Trophoblast cell (in vitro differentiated cells and primary cell): ENCODE data around the gene VASN.

ENCODE experiments used
- DNase-seq, 2 donors: peaks; one replicate each; pipeline ENCODE4 v3.0.0-alpha.2; 2016
- H2AFZ ChIP-seq: 2 replicates; pipeline ENCODE4 v1.6.1; 2013; ENCODE audit warnings: low read length, moderate library complexity, mild to moderate bottlenecking; ENCODE audit not compliant: insufficient read depth, poor library complexity
- H2AK5ac ChIP-seq: 2 replicates; pipeline ENCODE4 v1.6.1; 2013; ENCODE audit warnings: mild to moderate bottlenecking, low read length
- H2BK120ac ChIP-seq: 2 replicates; pipeline ENCODE4 v1.6.1; 2013; ENCODE audit warnings: low read length, mild to moderate bottlenecking, moderate library complexity; ENCODE audit not compliant: insufficient read depth, poor library complexity
- H2BK12ac ChIP-seq: 2 replicates; pipeline ENCODE4 v1.6.1; 2013; ENCODE audit warnings: mild to moderate bottlenecking, low read length, moderate library complexity
- H2BK5ac ChIP-seq: 2 replicates; pipeline ENCODE4 v1.6.1; 2013; ENCODE audit warnings: low read length, low read depth, moderate library complexity, mild to moderate bottlenecking; ENCODE audit not compliant: poor library complexity
- H3K14ac ChIP-seq: 2 replicates; pipeline ENCODE4 v1.6.1; 2013; ENCODE audit warnings: mild to moderate bottlenecking, low read length
- H3K18ac ChIP-seq: 2 replicates; pipeline ENCODE4 v1.6.1; 2013; ENCODE audit warnings: mild to moderate bottlenecking, low read length
- H3K23ac ChIP-seq: 2 replicates; pipeline ENCODE4 v1.6.1; 2013; ENCODE audit warnings: low read length
- H3K27ac ChIP-seq: 2 replicates; pipeline ENCODE4 v1.5.1; 2013; ENCODE audit warnings: low read depth, mild to moderate bottlenecking, inconsistent platforms, low read length, moderate library complexity
- H3K27me3 ChIP-seq: 2 replicates; pipeline ENCODE4 v1.6.1; 2013; ENCODE audit warnings: inconsistent platforms, mild to moderate bottlenecking, low read length, moderate library complexity; ENCODE audit not compliant: insufficient read depth
- H3K36me3 ChIP-seq, 2 experiments: 1 replicate in 1 of 2; 2 replicates in 1 of 2; pipeline ENCODE4 v1.6.1; 2013; ENCODE audit warnings: low read length in 2 of 2, mild to moderate bottlenecking in 2 of 2, moderate library complexity in 1 of 2; ENCODE audit not compliant: insufficient read depth in 2 of 2, control insufficient read depth in 1 of 2
- H3K4ac ChIP-seq: 2 replicates; pipeline ENCODE4 v1.6.1; 2013; ENCODE audit warnings: low read depth, mild to moderate bottlenecking, low read length, moderate library complexity
- H3K4me1 ChIP-seq, 2 experiments: 1 replicate in 1 of 2; 2 replicates in 1 of 2; pipeline ENCODE4 v1.6.1; 2013; ENCODE audit warnings: low read length in 2 of 2, mild to moderate bottlenecking in 2 of 2, moderate library complexity in 1 of 2; ENCODE audit not compliant: insufficient read depth in 2 of 2, control insufficient read depth in 1 of 2
- H3K4me2 ChIP-seq: 2 replicates; pipeline ENCODE4 v1.6.1; 2013; ENCODE audit warnings: inconsistent platforms, mild to moderate bottlenecking, low read length, moderate library complexity
- H3K4me3 ChIP-seq: 2 replicates; pipeline ENCODE4 v1.5.1; 2013; ENCODE audit warnings: mild to moderate bottlenecking, low read depth, low read length, inconsistent platforms
- H3K79me1 ChIP-seq: one replicate; pipeline ENCODE4 v1.6.1; 2013; ENCODE audit warnings: low read length
- H3K79me2 ChIP-seq: 2 replicates; pipeline ENCODE4 v1.6.1; 2013; ENCODE audit warnings: low read length, mild to moderate bottlenecking; ENCODE audit not compliant: control insufficient read depth, insufficient read depth, poor library complexity
- H3K9ac ChIP-seq: 2 replicates; pipeline ENCODE4 v1.6.1; 2013; ENCODE audit warnings: mild to moderate bottlenecking, low read length
- H3K9me3 ChIP-seq: 2 replicates; pipeline ENCODE4 v1.6.1; 2013; ENCODE audit warnings: low read depth, mild to moderate bottlenecking, control low read depth, inconsistent platforms, low read length; ENCODE audit not compliant: insufficient read depth
- H4K12ac ChIP-seq: 2 replicates; pipeline ENCODE4 v1.6.1; 2013; ENCODE audit warnings: low read depth, mild to moderate bottlenecking, low read length, moderate library complexity
- H4K8ac ChIP-seq: 2 replicates; pipeline ENCODE4 v1.6.1; 2013; ENCODE audit warnings: low read depth, mild to moderate bottlenecking, low read length, moderate library complexity
- H4K91ac ChIP-seq: one replicate; pipeline ENCODE4 v1.6.1; 2013; ENCODE audit warnings: low read depth, mild to moderate bottlenecking, low read length, moderate library complexity
- WGBS: extraction: QIAGEN DNeasy Blood & Tissue Kit; methylation state at CpG from one replicate; pipeline ENCODE4 v1.1.7; 2013; ENCODE audit warnings: missing lambda C conversion rate; ENCODE audit not compliant: insufficient read length, insufficient coverage; ENCODE audit errors: extremely low coverage; 5-methylcytosine and 5-hydroxymethylcytosine counted together

VASN gene

GRCh38 chr16:4395055-4395726 is 23.5 kb downstream of the VASN start:
- peak overlapping the region; percentile 73 for H4K91ac ChIP-seq

DNA sequence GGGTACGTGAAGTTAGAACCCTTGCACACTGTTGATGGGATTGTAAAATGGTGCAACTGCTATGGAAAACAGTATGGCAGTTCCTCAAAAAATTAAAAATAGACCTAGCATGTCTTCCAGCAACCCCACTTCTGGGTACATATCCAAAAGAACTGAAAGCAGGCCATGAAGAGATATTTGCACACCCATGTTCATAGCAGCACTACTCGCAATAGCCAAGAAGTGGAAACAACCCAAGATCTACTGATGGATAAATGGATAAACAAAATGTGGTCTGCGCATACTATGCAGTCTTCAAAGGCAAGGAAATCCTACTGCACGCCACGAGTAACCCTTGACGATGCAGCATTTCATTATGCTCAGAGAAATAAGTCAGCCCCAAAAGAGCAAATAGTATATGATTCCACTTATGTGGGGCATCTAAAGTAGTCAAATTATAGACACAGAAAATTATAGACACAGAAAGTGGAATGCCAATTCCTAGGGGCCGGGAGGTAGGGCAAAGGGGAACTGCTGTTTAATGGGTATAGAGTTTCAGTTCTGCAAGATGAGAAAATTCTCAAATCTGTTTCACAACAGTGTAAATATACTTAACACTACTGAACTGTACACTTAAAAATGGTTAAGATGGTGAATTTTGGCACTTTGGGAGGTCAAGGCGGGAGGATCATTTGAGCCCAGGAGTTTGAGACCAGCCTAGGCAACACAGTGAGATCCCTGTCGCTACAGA is 27.5 kb downstream of the VASN start:
- Histone ChIP-seq H3K27ac (no peak overlapping the region), H3K9ac (no peak overlapping the region), H3K18ac (no peak overlapping the region), H3K4ac (no peak overlapping the region), H3K79me1 (peaks cover 11% of the 10 kb centered on the region), H4K91ac (no peak overlapping the region), H3K4me3 (no peak overlapping the region), H2BK5ac (no peak overlapping the region), H3K4me2 (no peak overlapping the region), H2AK5ac (no peak overlapping the region), H3K36me3 (peaks cover 10% of the 10 kb centered on the region in 2 experiments), H3K23ac (no peak overlapping the region), H3K79me2 (peaks cover 1% of the 10 kb centered on the region), H3K9me3 (no peaks in the 10 kb centered on the region), H2BK12ac (no peak overlapping the region), H2BK120ac (no peak overlapping the region), H3K27me3 (no peaks in the 10 kb centered on the region), H3K4me1 (peaks cover 16 to 17% of the 10 kb centered on the region in 2 experiments), H4K12ac (no peak overlapping the region), H4K8ac (no peak overlapping the region), H3K14ac (no peak overlapping the region), H2AFZ (no peak overlapping the region)
- WGBS = no CpG with 5 or more reads among the region's 9 CpGs
- DNase-seq = no peak

More at GRCh38 chr16:4395055-4395726, 23.5 kb downstream of the VASN start:
- H3K4me2 ChIP-seq = no peak overlapping the region
- no peak overlapping the region for H3K23ac ChIP-seq
- DNase-seq = no peak
- H3K4me3 ChIP-seq = no peak overlapping the region
- H3K4me1 ChIP-seq = peaks cover 37 to 45% of the 10 kb centered on the region in 2 experiments
- peak overlapping the region; percentile 81 for H3K18ac ChIP-seq
- H2BK120ac ChIP-seq = peak overlapping the region; percentile 7
- peaks cover 0 to 6% of the 10 kb centered on the region in 2 experiments for H3K36me3 ChIP-seq
- H3K79me2 ChIP-seq = peaks cover 7% of the 10 kb centered on the region
- H3K9me3 ChIP-seq = no peaks in the 10 kb centered on the region
- H2AK5ac ChIP-seq = peak overlapping the region; percentile 80
- H3K27me3 ChIP-seq = no peaks in the 10 kb centered on the region
- H2AFZ ChIP-seq = no peak overlapping the region
- H3K14ac ChIP-seq = peak overlapping the region; percentile 74
- H3K4ac ChIP-seq = peak overlapping the region; percentile 19
- peak overlapping the region; percentile 67 for H2BK5ac ChIP-seq
- H3K9ac ChIP-seq = no peak overlapping the region
- H4K8ac ChIP-seq = peak overlapping the region; percentile 21
- peak overlapping the region; percentile 14 for H4K12ac ChIP-seq
- no CpG with 5 or more reads among the region's 9 CpGs for WGBS
- peaks cover 33% of the 10 kb centered on the region for H3K79me1 ChIP-seq
- peak overlapping the region; percentile 71 for H3K27ac ChIP-seq
- H2BK12ac ChIP-seq = peak overlapping the region; percentile 78

- Histone ChIP-seq H3K18ac (no peak overlapping the region), H4K12ac (no peak overlapping the region), H2BK12ac (no peak overlapping the region), H2BK5ac (no peak overlapping the region), H3K79me1 (no peaks in the 10 kb centered on the region), H3K4me3 (no peak overlapping the region), H3K27me3 (no peaks in the 10 kb centered on the region), H2BK120ac (no peak overlapping the region), H3K14ac (no peak overlapping the region), H3K9ac (no peak overlapping the region), H3K79me2 (no peaks in the 10 kb centered on the region), H3K23ac (no peak overlapping the region), H3K4me1 (peaks cover 2 to 3% of the 10 kb centered on the region in 2 experiments), H3K4me2 (no peak overlapping the region), H3K9me3 (no peaks in the 10 kb centered on the region), H4K8ac (no peak overlapping the region), H4K91ac (no peak overlapping the region), H3K4ac (no peak overlapping the region), H3K27ac (no peak overlapping the region), H3K36me3 (peaks cover 11 to 20% of the 10 kb centered on the region in 2 experiments), H2AFZ (no peak overlapping the region), H2AK5ac (no peak overlapping the region)
- no peak for DNase-seq
- WGBS = no CpG with 5 or more reads among the region's 12 CpGs
Measured at GRCh38 chr16:4401094-4401501, 29.4 kb downstream of the VASN start.

DNA sequence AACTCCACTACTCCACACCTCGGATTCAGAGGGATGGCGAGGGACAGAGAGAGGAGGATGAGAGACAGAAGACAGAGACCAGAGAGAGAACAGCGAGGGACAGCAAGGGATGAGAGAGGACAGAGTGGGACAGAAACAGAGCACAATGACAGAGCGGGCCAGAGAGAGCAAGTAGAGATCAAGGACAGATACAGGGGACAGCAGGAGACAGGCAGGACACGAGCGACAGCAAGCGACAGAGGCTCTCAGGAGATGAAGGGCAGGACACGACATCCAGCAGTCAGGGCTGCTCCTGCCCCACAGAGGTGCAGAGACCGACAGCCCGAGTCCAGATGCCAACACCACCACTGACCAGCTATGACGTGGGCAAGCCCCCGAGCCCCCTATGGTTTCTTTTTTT is 29.9 kb downstream of the VASN start:
- Histone ChIP-seq H4K12ac (no peak overlapping the region), H2AK5ac (no peak overlapping the region), H3K4me2 (no peak overlapping the region), H3K27ac (no peak overlapping the region), H2BK5ac (no peak overlapping the region), H3K23ac (no peak overlapping the region), H3K79me2 (no peaks in the 10 kb centered on the region), H3K4me3 (peak overlapping the region; percentile 39), H3K9ac (peak overlapping the region; percentile 10), H4K91ac (no peak overlapping the region), H3K4ac (no peak overlapping the region), H3K14ac (no peak overlapping the region), H3K4me1 (peaks cover 2 to 3% of the 10 kb centered on the region in 2 experiments), H2BK120ac (no peak overlapping the region), H3K36me3 (peaks cover 11 to 20% of the 10 kb centered on the region in 2 experiments), H3K9me3 (no peaks in the 10 kb centered on the region), H3K18ac (no peak overlapping the region), H4K8ac (no peak overlapping the region), H3K79me1 (no peaks in the 10 kb centered on the region), H2AFZ (no peak overlapping the region), H2BK12ac (no peak overlapping the region), H3K27me3 (no peaks in the 10 kb centered on the region)
- DNase-seq = no peak
- no CpG with 5 or more reads among the region's 12 CpGs for WGBS
